ENCODE results near the gene MTM1. TPM values are rescaled to one million over a fixed set of nuclear protein-coding genes. Genes with fewer than 3 reads are reported as not detected.

MTM1 gene
- total RNA-seq, 3 donors from 2014 or later (not counting 1 experiment from before 2014, with no cell fraction given): 4.8 to 16.6 (median 6.1) TPM

GRCh38 chrX:150697641-150698040 is 129.2 kb downstream of the MTM1 start:
- H3K4me3 Mint-ChIP-seq: no peak overlapping the region
- H3K4me1 Mint-ChIP-seq: peaks cover 31 to 33% of the 10 kb centered on the region in 2 donors
- ATAC-seq (no peak), DNase-seq (no peak)
- H3K36me3 ChIP-seq (ENCODE audit: control insufficient read depth, insufficient read depth, low read length): peaks cover 8% of the 10 kb centered on the region
- no peaks in the 10 kb centered on the region for H3K9me3 ChIP-seq (ENCODE audit: control insufficient read depth, insufficient read depth, low read length)
- H3K4me3 ChIP-seq (ENCODE audit: low read length): no peak overlapping the region
- WGBS (ENCODE audit: insufficient coverage): 59% methylated on average over 6 of the region's 7 CpGs
- peaks cover 45% of the 10 kb centered on the region for H3K4me1 ChIP-seq (ENCODE audit: control insufficient read depth, insufficient read depth, low read length)
- H3K27me3 Mint-ChIP-seq (ENCODE audit: low read depth in 2 of 2): no peaks in the 10 kb centered on the region
- no peaks in the 10 kb centered on the region for H3K36me3 Mint-ChIP-seq
- no peaks in the 10 kb centered on the region for H3K27me3 ChIP-seq (ENCODE audit: control insufficient read depth, insufficient read depth, low read length)
- TF ChIP-seq CTCF (IDR thresholded peaks at IDR 0.05): no peak
- H3K27ac Mint-ChIP-seq: peak overlapping the region; percentile 43 to 81
- H3K9me3 Mint-ChIP-seq: no peaks in the 10 kb centered on the region
- peak overlapping the region; percentile 89 for H3K27ac ChIP-seq (ENCODE audit: low read length)
- intact Hi-C loops (cut with micrococcal nuclease): loop anchor here (2.0 to 10.0 kb wide), 2 partner anchors 757 to 1193 kb away; partner anchors contain the start of gene IDS

GRCh38 chrX:150698981-150699380 is 130.6 kb downstream of the MTM1 start:
- no peak for TF ChIP-seq CTCF (IDR thresholded peaks at IDR 0.05)
- Mint-ChIP-seq H3K4me3 (no peak overlapping the region), H3K9me3 (no peaks in the 10 kb centered on the region), H3K27ac (no peak overlapping the region), H3K27me3 (ENCODE audit: low read depth in 2 of 2) (no peaks in the 10 kb centered on the region), H3K4me1 (peaks cover 30 to 31% of the 10 kb centered on the region in 2 donors), H3K36me3 (no peaks in the 10 kb centered on the region)
- no CpG with 5 or more reads among the region's 2 CpGs for WGBS (ENCODE audit: insufficient coverage)
- intact Hi-C loops (cut with micrococcal nuclease): loop anchor here (10.0 kb wide), 1 partner anchor 1194 kb away; the partner anchor contains the start of gene IDS
- no peak overlapping the region for H3K27ac ChIP-seq (ENCODE audit: low read length)
- no peak for DNase-seq
- peaks cover 42% of the 10 kb centered on the region for H3K4me1 ChIP-seq (ENCODE audit: control insufficient read depth, insufficient read depth, low read length)
- H3K4me3 ChIP-seq (ENCODE audit: low read length): no peak overlapping the region
- H3K36me3 ChIP-seq (ENCODE audit: control insufficient read depth, insufficient read depth, low read length): peaks cover 8% of the 10 kb centered on the region
- H3K9me3 ChIP-seq (ENCODE audit: control insufficient read depth, insufficient read depth, low read length): no peaks in the 10 kb centered on the region
- no peak for ATAC-seq
- no peaks in the 10 kb centered on the region for H3K27me3 ChIP-seq (ENCODE audit: control insufficient read depth, insufficient read depth, low read length)

GRCh38 chrX:150700107-150700506 is 131.7 kb downstream of the MTM1 start:
- Histone ChIP-seq H3K27me3 (ENCODE audit: control insufficient read depth, insufficient read depth, low read length) (no peaks in the 10 kb centered on the region), H3K27ac (ENCODE audit: low read length) (no peak overlapping the region), H3K4me3 (ENCODE audit: low read length) (no peak overlapping the region), H3K36me3 (ENCODE audit: control insufficient read depth, insufficient read depth, low read length) (peaks cover 8% of the 10 kb centered on the region), H3K9me3 (ENCODE audit: control insufficient read depth, insufficient read depth, low read length) (no peaks in the 10 kb centered on the region), H3K4me1 (ENCODE audit: control insufficient read depth, insufficient read depth, low read length) (peaks cover 31% of the 10 kb centered on the region)
- intact Hi-C loops (cut with micrococcal nuclease): no loop called here
- Mint-ChIP-seq H3K36me3 (no peaks in the 10 kb centered on the region), H3K27ac (no peak overlapping the region), H3K27me3 (ENCODE audit: low read depth in 2 of 2) (no peaks in the 10 kb centered on the region), H3K4me1 (peaks cover 26 to 28% of the 10 kb centered on the region in 2 donors), H3K9me3 (no peaks in the 10 kb centered on the region), H3K4me3 (no peak overlapping the region)
- no peak for DNase-seq
- TF ChIP-seq CTCF (IDR thresholded peaks at IDR 0.05): no peak
- no peak for ATAC-seq

DNA sequence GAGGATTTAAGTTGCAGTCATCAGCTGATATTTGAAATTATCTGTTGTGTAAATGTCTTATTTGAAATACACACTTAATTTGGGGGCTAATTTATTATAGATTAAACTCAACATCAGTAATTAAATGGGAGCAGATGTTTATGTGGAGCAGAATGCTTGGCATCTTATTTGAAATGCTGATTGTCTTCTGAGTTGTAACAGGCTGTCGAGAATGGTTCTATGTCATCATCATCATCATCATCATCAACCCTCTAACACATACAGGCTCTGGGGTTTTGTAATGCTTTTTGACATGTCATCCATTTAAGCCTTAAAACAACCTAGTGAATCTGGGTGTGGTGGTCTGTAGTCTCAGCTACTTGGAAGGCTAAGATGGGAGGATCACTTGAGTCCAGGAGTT is 133.0 kb downstream of the MTM1 start:
- Mint-ChIP-seq H3K4me1 (peaks cover 13 to 20% of the 10 kb centered on the region in 2 donors), H3K27ac (no peak overlapping the region), H3K27me3 (ENCODE audit: low read depth in 2 of 2) (no peaks in the 10 kb centered on the region), H3K4me3 (no peak overlapping the region), H3K9me3 (no peaks in the 10 kb centered on the region), H3K36me3 (no peaks in the 10 kb centered on the region)
- WGBS (ENCODE audit: insufficient coverage): no CpG with 5 or more reads among the region's 1 CpG
- H3K27ac ChIP-seq (ENCODE audit: low read length): no peak overlapping the region
- DNase-seq (no peak), ATAC-seq (no peak)
- H3K36me3 ChIP-seq (ENCODE audit: control insufficient read depth, insufficient read depth, low read length): peaks cover 8% of the 10 kb centered on the region
- no peak overlapping the region for H3K4me3 ChIP-seq (ENCODE audit: low read length)
- intact Hi-C loops (cut with micrococcal nuclease): no loop called here
- peaks cover 18% of the 10 kb centered on the region for H3K4me1 ChIP-seq (ENCODE audit: control insufficient read depth, insufficient read depth, low read length)
- H3K27me3 ChIP-seq (ENCODE audit: control insufficient read depth, insufficient read depth, low read length): no peaks in the 10 kb centered on the region
- TF ChIP-seq CTCF (IDR thresholded peaks at IDR 0.05): no peak
- H3K9me3 ChIP-seq (ENCODE audit: control insufficient read depth, insufficient read depth, low read length): no peaks in the 10 kb centered on the region
